OCI-LY7 (cell line): Measurements from ENCODE around the gene BEND3. TPM values are rescaled to one million over a fixed set of nuclear protein-coding genes. Genes with fewer than 3 reads are reported as not detected.

Source experiments
- BruUV-seq: library from RNA; stranded (reverse); fragments of 400-500 nt; replicated peaks from 2 replicates; lab custom pipeline; 2021; lab: Mats Ljungman, UMichigan
- CTCF ChIA-PET: fragments of 300-600 bp; sonication (Branson Sonifier 250); formaldehyde crosslinking; loops from one replicate; lab custom pipeline; 2022; ENCODE audit warnings: antibody characterized with exemption; ENCODE audit not compliant: unreplicated experiment; lab: Charles Lee
- POLR2A ChIA-PET: fragments of 300-600 bp; sonication (Branson Sonifier 250); formaldehyde crosslinking; loops from one replicate; lab custom pipeline; 2022; ENCODE audit warnings: antibody characterized with exemption; lab: Charles Lee
- DNase-seq: peaks from one replicate; pipeline ENCODE4 v3.0.0-alpha.2; 2015; ENCODE audit warnings: low spot score
- H2AFZ ChIP-seq: fragments of 200-600 bp; sonication (generic), shearing (Covaris generic); 2 replicates; pipeline ENCODE4 v1.6.1; 2014; ENCODE audit warnings: mild to moderate bottlenecking, antibody characterized with exemption, low read length, moderate library complexity
- H3K27ac ChIP-seq: fragments of 200-600 bp; sonication (generic); 2 replicates; pipeline ENCODE4 v1.5.1; 2014; ENCODE audit warnings: mixed run types, low read depth, mild to moderate bottlenecking, moderate library complexity, low read length, inconsistent platforms; ENCODE audit not compliant: poor library complexity, severe bottlenecking
- H3K36me3 ChIP-seq: fragments of 200-600 bp; sonication (generic); 2 replicates; pipeline ENCODE4 v1.6.1; 2014; ENCODE audit warnings: mild to moderate bottlenecking, antibody characterized with exemption, low read length, moderate library complexity, mixed read lengths; ENCODE audit not compliant: insufficient read depth
- H3K4me1 ChIP-seq: fragments of 200-600 bp; sonication (generic); 2 replicates; pipeline ENCODE4 v1.5.1; 2014; ENCODE audit warnings: mild to moderate bottlenecking, low read length; ENCODE audit not compliant: insufficient read depth, poor library complexity, severe bottlenecking
- H3K4me2 ChIP-seq: fragments of 200-600 bp; sonication (generic); 2 replicates; pipeline ENCODE4 v1.6.1; 2014; ENCODE audit warnings: mild to moderate bottlenecking, low read length
- H3K4me3 ChIP-seq: fragments of 200-600 bp; sonication (generic); 2 replicates; pipeline ENCODE4 v1.5.1; 2014; ENCODE audit warnings: mild to moderate bottlenecking, low read depth, low read length; ENCODE audit not compliant: poor library complexity, severe bottlenecking
- H3K79me2 ChIP-seq: fragments of 200-600 bp; sonication (generic); 2 replicates; pipeline ENCODE4 v1.6.1; 2016; ENCODE audit warnings: low read depth, mild to moderate bottlenecking, low read length, moderate library complexity, mixed read lengths; ENCODE audit not compliant: insufficient read depth
- H3K9me2 ChIP-seq: fragments of 200-600 bp; sonication (generic); 2 replicates; pipeline ENCODE4 v1.6.1; 2016; ENCODE audit warnings: mild to moderate bottlenecking, low read length, mixed read lengths; ENCODE audit not compliant: insufficient read depth
- H3K9me3 ChIP-seq: fragments of 200-600 bp; sonication (generic); 2 replicates; pipeline ENCODE4 v1.6.1; 2014; ENCODE audit warnings: mild to moderate bottlenecking, mixed run types, low read length, mixed read lengths
- H4K20me1 ChIP-seq: fragments of 200-600 bp; sonication (generic); 2 replicates; pipeline ENCODE4 v1.6.1; 2014; ENCODE audit warnings: mild to moderate bottlenecking, antibody characterized with exemption, low read length, moderate library complexity, mixed read lengths; ENCODE audit not compliant: insufficient read depth
- EZH2phosphoT487 ChIP-seq: fragments of 200-600 bp; sonication (generic); IDR thresholded peaks from 2 replicates; pipeline ENCODE4 v1.6.1; 2018; ENCODE audit warnings: low read depth, borderline replicate concordance, mild to moderate bottlenecking, mixed run types, antibody characterized with exemption, low read length, moderate library complexity, mixed read lengths
- intact Hi-C: fragments of 100-400 bp; cut with micrococcal nuclease; formaldehyde crosslinking; loops from one replicate; pipeline ENCODE4 v1.10.0; 2022; ENCODE audit not compliant: unreplicated experiment
- total RNA-seq, 2 experiments: library from RNA; depleted of rRNA in 1 of 2; stranded (reverse); fragments of >200 nt in 1 of 2; shearing (Covaris generic) in 1 of 2; gene quantifications; 2 replicates each; pipeline ENCODE4 v1.2.3, GENCODE V29; 2014 to 2022
- TF ChIP-seq, protein P1 (sequence below): fragments of 200-600 bp; sonication (generic); conservative IDR thresholded peaks from 2 replicates; pipeline ENCODE4 v1.5.1; 2014; ENCODE audit warnings: mild to moderate bottlenecking, antibody characterized with exemption, low read length, moderate library complexity, mixed read lengths

Gene BEND3
- total RNA-seq, 2 experiments from 2014 or later, result 11.7 to 14.3 TPM

DNA sequence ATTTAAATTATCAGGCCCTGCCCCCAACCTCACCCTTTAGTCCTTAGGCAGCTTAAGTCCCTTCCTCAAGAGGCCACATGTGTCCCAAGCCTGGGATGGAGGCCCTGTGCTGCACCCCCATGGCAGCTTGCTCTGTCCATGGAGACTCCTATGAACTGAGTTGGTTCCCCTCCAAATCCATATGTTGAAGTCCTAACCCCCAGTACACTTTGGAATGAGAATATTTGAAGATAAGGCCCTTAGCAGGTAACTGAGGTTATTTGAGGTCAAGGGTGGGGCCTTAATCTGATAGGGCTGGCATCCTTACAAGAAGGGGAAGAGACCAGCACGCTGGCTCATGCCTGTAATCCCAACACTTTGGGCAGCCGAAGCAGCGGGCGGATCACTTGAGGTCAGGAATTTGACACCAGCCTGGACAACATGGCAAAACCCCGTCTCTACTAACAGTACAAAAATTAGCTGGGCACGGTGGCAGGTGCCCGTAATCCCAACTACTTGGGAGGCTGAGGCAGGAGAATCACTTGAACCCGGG is 6.7 kb upstream of the BEND3 start:
- Histone ChIP-seq H3K9me2 (no peaks in the 10 kb centered on the region), H3K4me3 (no peak overlapping the region), H3K4me1 (peaks cover 70% of the 10 kb centered on the region), H3K27ac (no peak overlapping the region), H3K4me2 (no peak overlapping the region), H3K9me3 (no peaks in the 10 kb centered on the region), H4K20me1 (no peaks in the 10 kb centered on the region), H3K36me3 (no peaks in the 10 kb centered on the region), H2AFZ (no peak overlapping the region), H3K79me2 (no peaks in the 10 kb centered on the region)
- no peak for DNase-seq
- POLR2A ChIA-PET, result interaction anchor here (0.6 kb wide), 1 partner anchor 546 kb away, joined by 4 read pairs; no protein-coding TSS in a partner anchor
- TF ChIP-seq EZH2phosphoT487, result no peak
- TF ChIP-seq, protein P1, sequence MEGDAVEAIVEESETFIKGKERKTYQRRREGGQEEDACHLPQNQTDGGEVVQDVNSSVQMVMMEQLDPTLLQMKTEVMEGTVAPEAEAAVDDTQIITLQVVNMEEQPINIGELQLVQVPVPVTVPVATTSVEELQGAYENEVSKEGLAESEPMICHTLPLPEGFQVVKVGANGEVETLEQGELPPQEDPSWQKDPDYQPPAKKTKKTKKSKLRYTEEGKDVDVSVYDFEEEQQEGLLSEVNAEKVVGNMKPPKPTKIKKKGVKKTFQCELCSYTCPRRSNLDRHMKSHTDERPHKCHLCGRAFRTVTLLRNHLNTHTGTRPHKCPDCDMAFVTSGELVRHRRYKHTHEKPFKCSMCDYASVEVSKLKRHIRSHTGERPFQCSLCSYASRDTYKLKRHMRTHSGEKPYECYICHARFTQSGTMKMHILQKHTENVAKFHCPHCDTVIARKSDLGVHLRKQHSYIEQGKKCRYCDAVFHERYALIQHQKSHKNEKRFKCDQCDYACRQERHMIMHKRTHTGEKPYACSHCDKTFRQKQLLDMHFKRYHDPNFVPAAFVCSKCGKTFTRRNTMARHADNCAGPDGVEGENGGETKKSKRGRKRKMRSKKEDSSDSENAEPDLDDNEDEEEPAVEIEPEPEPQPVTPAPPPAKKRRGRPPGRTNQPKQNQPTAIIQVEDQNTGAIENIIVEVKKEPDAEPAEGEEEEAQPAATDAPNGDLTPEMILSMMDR, result no peak
- intact Hi-C loops, result no loop called here
- BruUV-seq, result no TSS peak
- CTCF ChIA-PET, result no interaction called here

- TF ChIP-seq, protein P1, result no peak
- no peak for TF ChIP-seq EZH2phosphoT487
- H3K4me1 ChIP-seq, result peaks cover 77% of the 10 kb centered on the region
- ChIA-PET CTCF (no interaction called here), POLR2A (interaction anchor here (0.6 kb wide), 1 partner anchor 485 kb away, joined by 3 read pairs; no protein-coding TSS in a partner anchor)
- no peaks in the 10 kb centered on the region for H3K79me2 ChIP-seq
- peak overlapping the region; percentile 16 for H3K27ac ChIP-seq
- DNase-seq, result peak; percentile 17
- H3K4me3 ChIP-seq, result no peak overlapping the region
- H3K4me2 ChIP-seq, result peak overlapping the region; percentile 11; the same call in 1 of the 2 replicates
- intact Hi-C loops, result no loop called here
- peak overlapping the region; percentile 30; the same call in 1 of the 2 replicates for H2AFZ ChIP-seq
- no TSS peak for BruUV-seq
- no peaks in the 10 kb centered on the region for H3K9me2 ChIP-seq
- H4K20me1 ChIP-seq, result no peaks in the 10 kb centered on the region
- no peaks in the 10 kb centered on the region for H3K9me3 ChIP-seq
- H3K36me3 ChIP-seq, result no peaks in the 10 kb centered on the region
Measured at GRCh38 chr6:107121266-107121665, 6.0 kb upstream of the BEND3 start.

- no TSS peak for BruUV-seq
- H3K79me2 ChIP-seq, result no peaks in the 10 kb centered on the region
- POLR2A ChIA-PET, result interaction anchor here (0.6 to 2.7 kb wide), 8 partner anchors 21 to 536 kb away, joined by 3 to 11 read pairs (median 4); no protein-coding TSS in a partner anchor
- H4K20me1 ChIP-seq, result no peaks in the 10 kb centered on the region
- intact Hi-C loops, result no loop called here
- H3K36me3 ChIP-seq, result no peaks in the 10 kb centered on the region
- H3K27ac ChIP-seq, result no peak overlapping the region
- H2AFZ ChIP-seq, result no peak overlapping the region
- no peak overlapping the region for H3K4me2 ChIP-seq
- H3K4me3 ChIP-seq, result no peak overlapping the region
- DNase-seq, result no peak
- CTCF ChIA-PET, result interaction anchor here (0.6 kb wide), 1 partner anchor 454 kb away, joined by 3 read pairs; no protein-coding TSS in a partner anchor
- no peaks in the 10 kb centered on the region for H3K9me2 ChIP-seq
- peaks cover 71% of the 10 kb centered on the region for H3K4me1 ChIP-seq
- no peak for TF ChIP-seq EZH2phosphoT487
- TF ChIP-seq, protein P1, result no peak
- H3K9me3 ChIP-seq, result no peaks in the 10 kb centered on the region
Measured at GRCh38 chr6:107120404-107120803, 5.1 kb upstream of the BEND3 start.
